Activated CD4-positive, alpha-beta T cell treated with anti-CD3 and anti-CD28 coated beads, Interleukin-2, amount 50 U/mL, for 1 hour (primary cell): ENCODE data around the gene AMZ2.
A peak's percentile ranks its signal among the peaks of the same experiment; 100 is the strongest.
"Not testable (repeated sequence)": the region's sequence is repeated elsewhere in the genome, so short reads cannot be mapped to it uniquely, and the experiment has no call there.

Experiments
- DNase-seq: peaks from one replicate; pipeline ENCODE4 v3.0.0-alpha.2; 2020

The AMZ2 gene

GRCh38 chr17:68255731-68256538, 8.1 kb downstream of the AMZ2 start:
- no peak for DNase-seq

- not testable (repeated sequence) for DNase-seq
Observed at GRCh38 chr17:68256701-68257100, 8.9 kb downstream of the AMZ2 start.

GRCh38 chr17:68257934-68258333, 10.1 kb downstream of the AMZ2 start:
- no peak for DNase-seq

- peak; percentile 76 for DNase-seq
Observed at GRCh38 chr17:68258890-68259647, 11.2 kb downstream of the AMZ2 start.

- DNase-seq: not testable (repeated sequence)
Observed at GRCh38 chr17:68259648-68259951, 11.8 kb downstream of the AMZ2 start.

GRCh38 chr17:68260051-68260762, 12.4 kb downstream of the AMZ2 start:
- no peak for DNase-seq

GRCh38 chr17:68262467-68262866, 14.6 kb downstream of the AMZ2 start:
- DNase-seq: not testable (repeated sequence)

GRCh38 chr17:68263101-68263681, 15.3 kb downstream of the AMZ2 start:
- not testable (repeated sequence) for DNase-seq

GRCh38 chr17:68265833-68266232, 18.0 kb downstream of the AMZ2 start:
- DNase-seq: not testable (repeated sequence)

- no peak for DNase-seq
Observed at GRCh38 chr17:68273722-68274121, 25.9 kb downstream of the AMZ2 start.

GRCh38 chr17:68276339-68276738, 28.5 kb downstream of the AMZ2 start:
- not testable (repeated sequence) for DNase-seq

GRCh38 chr17:68277807-68278206, 30.0 kb downstream of the AMZ2 start:
- DNase-seq: no peak

GRCh38 chr17:68281965-68282364, 34.1 kb downstream of the AMZ2 start:
- not testable (repeated sequence) for DNase-seq

GRCh38 chr17:68288375-68288774, 40.5 kb downstream of the AMZ2 start:
- no peak for DNase-seq

GRCh38 chr17:68288804-68289203, 41.0 kb downstream of the AMZ2 start:
- no peak for DNase-seq

- DNase-seq: no peak
Observed at GRCh38 chr17:68289473-68289872, 41.6 kb downstream of the AMZ2 start.

- DNase-seq: peak; percentile 6
Observed at GRCh38 chr17:68289936-68290267, 42.1 kb downstream of the AMZ2 start.

GRCh38 chr17:68290268-68290954, 42.6 kb downstream of the AMZ2 start:
- DNase-seq: peak; percentile 53

GRCh38 chr17:68290955-68291835, 43.4 kb downstream of the AMZ2 start, which contains the start of the genes ARSG and SLC16A6:
Gene ARSG (plus strand): TSS chr17:68291495. CDS start chr17:68307494, 15,999 bp downstream.
Gene SLC16A6 (minus strand): TSS chr17:68291127. CDS start chr17:68278320, 12,807 bp downstream.
- DNase-seq: peak; percentile 79

- peak; percentile 88 for DNase-seq
Observed at GRCh38 chr17:68291836-68292688, 44.2 kb downstream of the AMZ2 start.

GRCh38 chr17:68292689-68293040, 44.8 kb downstream of the AMZ2 start:
- no peak for DNase-seq
